Panc1 (cell line): ENCODE measurements around the gene MTERF4.

Experiments used
- POLR2AphosphoS5 ChIP-seq: IDR thresholded peaks from 2 replicates; pipeline ENCODE4 v1.6.1; 2012; ENCODE audit warnings: mild to moderate bottlenecking, low read depth, low read length, moderate library complexity
- SIN3A ChIP-seq: IDR thresholded peaks from 2 replicates; pipeline ENCODE4 v1.6.1; 2012; ENCODE audit warnings: low read depth, mild to moderate bottlenecking, low read length, moderate library complexity, borderline replicate concordance; ENCODE audit not compliant: insufficient read depth
- TF ChIP-seq, protein P1 (sequence below): fragments of 450-650 bp; IDR thresholded peaks from 2 replicates; pipeline ENCODE4 v1.5.1; 2017; ENCODE audit warnings: mild to moderate bottlenecking

DNA sequence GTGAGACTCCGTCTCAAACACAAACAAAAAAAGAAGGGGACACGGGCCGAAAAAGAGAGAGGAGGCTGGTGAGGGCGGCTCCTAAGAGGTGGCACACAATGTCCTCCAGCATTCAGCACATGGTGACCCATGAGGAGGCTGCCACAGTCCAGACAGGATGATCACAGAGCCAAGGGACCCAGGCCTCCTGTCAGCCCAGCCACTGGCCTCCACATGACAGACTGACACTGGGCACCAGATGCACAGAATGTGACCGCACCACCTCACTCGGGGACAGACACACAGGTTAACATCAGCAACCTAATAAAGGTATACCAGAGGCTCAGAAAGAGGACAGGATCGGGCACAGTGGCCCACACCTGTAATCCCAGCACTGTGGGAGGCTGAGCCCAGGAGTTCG is 26.2 kb upstream of the MTERF4 start:
- TF ChIP-seq, protein P1, sequence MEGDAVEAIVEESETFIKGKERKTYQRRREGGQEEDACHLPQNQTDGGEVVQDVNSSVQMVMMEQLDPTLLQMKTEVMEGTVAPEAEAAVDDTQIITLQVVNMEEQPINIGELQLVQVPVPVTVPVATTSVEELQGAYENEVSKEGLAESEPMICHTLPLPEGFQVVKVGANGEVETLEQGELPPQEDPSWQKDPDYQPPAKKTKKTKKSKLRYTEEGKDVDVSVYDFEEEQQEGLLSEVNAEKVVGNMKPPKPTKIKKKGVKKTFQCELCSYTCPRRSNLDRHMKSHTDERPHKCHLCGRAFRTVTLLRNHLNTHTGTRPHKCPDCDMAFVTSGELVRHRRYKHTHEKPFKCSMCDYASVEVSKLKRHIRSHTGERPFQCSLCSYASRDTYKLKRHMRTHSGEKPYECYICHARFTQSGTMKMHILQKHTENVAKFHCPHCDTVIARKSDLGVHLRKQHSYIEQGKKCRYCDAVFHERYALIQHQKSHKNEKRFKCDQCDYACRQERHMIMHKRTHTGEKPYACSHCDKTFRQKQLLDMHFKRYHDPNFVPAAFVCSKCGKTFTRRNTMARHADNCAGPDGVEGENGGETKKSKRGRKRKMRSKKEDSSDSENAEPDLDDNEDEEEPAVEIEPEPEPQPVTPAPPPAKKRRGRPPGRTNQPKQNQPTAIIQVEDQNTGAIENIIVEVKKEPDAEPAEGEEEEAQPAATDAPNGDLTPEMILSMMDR, result no peak
- no peak for TF ChIP-seq POLR2AphosphoS5
- TF ChIP-seq SIN3A, result no peak
